Measurements from ENCODE around the gene MTNR1B. TPM values are rescaled to one million over a fixed set of nuclear protein-coding genes. Genes with fewer than 3 reads are reported as not detected.

Gene MTNR1B
- total RNA-seq, 1 donor from 2014 or later: not detected

- H3K4me3 ChIP-seq (ENCODE audit: low read depth, low read length): no peak overlapping the region
- no peak for TF ChIP-seq CTCF (conservative IDR thresholded peaks at IDR 0.05; ENCODE audit: low read depth, low read length)
- DNase-seq (ENCODE audit: low read depth): no peak
Measured at GRCh38 chr11:92975285-92975684, 5.8 kb downstream of the MTNR1B start.

- no peak overlapping the region for H3K4me3 ChIP-seq (ENCODE audit: low read depth, low read length)
- DNase-seq (ENCODE audit: low read depth): no peak
- no peak for TF ChIP-seq CTCF (conservative IDR thresholded peaks at IDR 0.05; ENCODE audit: low read depth, low read length)
Measured at GRCh38 chr11:92976681-92977080, 7.2 kb downstream of the MTNR1B start.

- DNase-seq (ENCODE audit: low read depth): no peak
- H3K4me3 ChIP-seq (ENCODE audit: low read depth, low read length): no peak overlapping the region
Measured at GRCh38 chr11:92977401-92977800, 8.0 kb downstream of the MTNR1B start.

GRCh38 chr11:92978271-92979111 is 9.0 kb downstream of the MTNR1B start:
- no peak for DNase-seq (ENCODE audit: low read depth)
- TF ChIP-seq CTCF (conservative IDR thresholded peaks at IDR 0.05; ENCODE audit: low read depth, low read length): no peak
- no peak overlapping the region for H3K4me3 ChIP-seq (ENCODE audit: low read depth, low read length)

More at GRCh38 chr11:92977401-92977800, 8.0 kb downstream of the MTNR1B start:
- TF ChIP-seq CTCF (conservative IDR thresholded peaks at IDR 0.05; ENCODE audit: low read depth, low read length): no peak

GRCh38 chr11:92979176-92979575 is 9.7 kb downstream of the MTNR1B start:
- no peak for DNase-seq (ENCODE audit: low read depth)
- TF ChIP-seq CTCF (conservative IDR thresholded peaks at IDR 0.05; ENCODE audit: low read depth, low read length): no peak
- H3K4me3 ChIP-seq (ENCODE audit: low read depth, low read length): no peak overlapping the region

DNA sequence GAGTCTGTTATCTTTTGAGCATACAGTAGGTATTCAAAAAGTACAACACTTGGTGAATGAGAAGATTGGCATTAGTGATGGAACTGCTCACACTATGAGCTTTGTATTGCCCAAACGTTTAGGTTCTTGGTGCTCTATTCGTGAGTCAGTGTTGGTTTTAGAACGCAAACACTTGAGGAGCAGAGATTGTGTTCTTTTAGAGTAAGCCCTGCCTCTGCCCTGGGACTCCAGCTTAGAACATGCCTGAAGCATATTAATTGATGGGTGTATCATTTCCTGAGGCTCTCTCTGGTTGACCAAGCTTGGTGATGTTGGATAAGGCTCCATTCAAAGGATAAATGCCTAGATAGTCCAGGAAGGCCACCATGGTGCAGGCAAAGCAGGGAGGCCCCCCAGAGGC is 10.9 kb downstream of the MTNR1B start:
- no peak overlapping the region for H3K4me3 ChIP-seq (ENCODE audit: low read depth, low read length)
- TF ChIP-seq CTCF (conservative IDR thresholded peaks at IDR 0.05; ENCODE audit: low read depth, low read length): no peak
- DNase-seq (ENCODE audit: low read depth): no peak

All from epithelial cell of proximal tubule (primary cell).